ENCODE measurements around the gene CXCL16.

The CXCL16 gene

DNA sequence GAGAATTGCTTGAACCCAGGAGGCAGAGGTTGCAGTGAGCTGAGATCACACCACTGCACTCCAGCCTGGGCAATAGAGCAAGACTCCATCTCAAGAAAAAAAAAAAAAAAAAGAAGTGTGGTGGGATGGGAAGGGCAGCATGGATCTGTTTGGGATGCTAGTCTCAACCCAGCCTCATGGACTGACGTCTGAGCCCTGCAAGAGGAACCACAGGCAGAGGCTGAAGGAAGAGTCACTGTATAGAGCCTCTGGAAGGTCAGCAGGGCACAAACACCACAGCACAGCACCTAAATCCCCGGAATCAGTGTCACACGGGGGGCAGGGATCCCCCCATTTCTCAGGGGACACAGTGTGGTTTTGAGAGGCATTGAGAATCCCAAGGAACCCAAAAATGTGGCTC is 10.9 kb upstream of the CXCL16 start:
- TF ChIP-seq FOXM1 (IDR thresholded peaks at IDR 0.05; ENCODE audit: borderline replicate concordance, low read depth) (no peak), EP300 (IDR thresholded peaks at IDR 0.05; ENCODE audit: borderline replicate concordance) (no peak), ZBTB7A (IDR thresholded peaks at IDR 0.05; ENCODE audit: low read depth) (no peak), EGR1 (IDR thresholded peaks at IDR 0.05) (no peak), TEAD4 (IDR thresholded peaks at IDR 0.05) (no peak), REST (IDR thresholded peaks at IDR 0.05; ENCODE audit: low read depth) (no peak)

DNA sequence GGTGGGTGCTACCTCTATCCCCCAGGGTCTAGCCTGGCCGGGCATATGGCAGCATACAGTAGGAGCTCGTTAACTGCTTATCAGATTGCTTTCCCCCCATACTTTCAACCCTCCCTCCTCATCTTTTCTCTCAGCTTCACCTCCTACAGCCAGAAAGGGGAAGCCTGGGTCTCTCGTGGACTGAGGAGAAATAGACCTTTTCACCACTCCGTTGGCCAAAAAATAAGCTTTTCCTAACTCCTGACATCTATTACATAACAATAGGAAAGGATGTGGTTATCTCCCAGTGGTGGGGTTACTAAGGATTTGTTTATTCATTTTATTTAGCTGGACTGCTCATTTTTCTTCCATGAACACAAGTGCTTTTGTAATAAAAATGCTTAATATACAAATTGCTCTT is 9.0 kb upstream of the CXCL16 start:
- TF ChIP-seq NFIC (IDR thresholded peaks at IDR 0.05) (no peak), TEAD4 (IDR thresholded peaks at IDR 0.05) (no peak), ZBTB7A (IDR thresholded peaks at IDR 0.05; ENCODE audit: low read depth) (no peak), EP300 (IDR thresholded peaks at IDR 0.05; ENCODE audit: borderline replicate concordance) (no peak), CEBPB (IDR thresholded peaks at IDR 0.05) (no peak)

DNA sequence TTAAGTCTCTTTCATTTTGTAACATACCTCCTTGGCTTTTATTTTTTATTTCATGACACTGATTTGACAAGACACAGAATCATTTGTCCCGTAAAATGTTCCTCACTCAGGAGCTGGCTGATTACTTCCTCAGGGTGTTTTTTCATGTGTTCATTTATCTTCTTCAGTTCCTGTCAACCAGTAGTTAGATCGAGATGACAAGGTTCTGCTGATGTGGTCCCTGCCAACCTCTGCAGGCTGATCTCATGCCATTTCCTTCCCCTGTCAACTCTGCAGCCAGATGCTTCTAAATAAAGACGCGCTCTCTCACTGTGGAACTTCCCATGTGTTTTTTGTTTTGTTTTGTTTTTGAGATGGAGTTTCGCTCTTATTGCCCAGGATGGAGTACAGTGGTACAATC is 8.1 kb upstream of the CXCL16 start:
- TF ChIP-seq EGR1 (IDR thresholded peaks at IDR 0.05), result no peak
- TF ChIP-seq TAF1 (IDR thresholded peaks at IDR 0.05; ENCODE audit: low read depth), result no peak
- no peak for TF ChIP-seq TEAD4 (IDR thresholded peaks at IDR 0.05)
- TF ChIP-seq ZBTB7A (IDR thresholded peaks at IDR 0.05; ENCODE audit: low read depth), result no peak
- TF ChIP-seq, protein P1, sequence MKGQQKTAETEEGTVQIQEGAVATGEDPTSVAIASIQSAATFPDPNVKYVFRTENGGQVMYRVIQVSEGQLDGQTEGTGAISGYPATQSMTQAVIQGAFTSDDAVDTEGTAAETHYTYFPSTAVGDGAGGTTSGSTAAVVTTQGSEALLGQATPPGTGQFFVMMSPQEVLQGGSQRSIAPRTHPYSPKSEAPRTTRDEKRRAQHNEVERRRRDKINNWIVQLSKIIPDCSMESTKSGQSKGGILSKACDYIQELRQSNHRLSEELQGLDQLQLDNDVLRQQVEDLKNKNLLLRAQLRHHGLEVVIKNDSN (IDR thresholded peaks at IDR 0.05), result no peak
- no peak for TF ChIP-seq FOXM1 (IDR thresholded peaks at IDR 0.05; ENCODE audit: borderline replicate concordance, low read depth)
- no peak for TF ChIP-seq MAX (IDR thresholded peaks at IDR 0.05)
- TF ChIP-seq EP300 (IDR thresholded peaks at IDR 0.05; ENCODE audit: borderline replicate concordance), result no peak
- no peak for TF ChIP-seq TCF12 (IDR thresholded peaks at IDR 0.05; ENCODE audit: low read depth)

DNA sequence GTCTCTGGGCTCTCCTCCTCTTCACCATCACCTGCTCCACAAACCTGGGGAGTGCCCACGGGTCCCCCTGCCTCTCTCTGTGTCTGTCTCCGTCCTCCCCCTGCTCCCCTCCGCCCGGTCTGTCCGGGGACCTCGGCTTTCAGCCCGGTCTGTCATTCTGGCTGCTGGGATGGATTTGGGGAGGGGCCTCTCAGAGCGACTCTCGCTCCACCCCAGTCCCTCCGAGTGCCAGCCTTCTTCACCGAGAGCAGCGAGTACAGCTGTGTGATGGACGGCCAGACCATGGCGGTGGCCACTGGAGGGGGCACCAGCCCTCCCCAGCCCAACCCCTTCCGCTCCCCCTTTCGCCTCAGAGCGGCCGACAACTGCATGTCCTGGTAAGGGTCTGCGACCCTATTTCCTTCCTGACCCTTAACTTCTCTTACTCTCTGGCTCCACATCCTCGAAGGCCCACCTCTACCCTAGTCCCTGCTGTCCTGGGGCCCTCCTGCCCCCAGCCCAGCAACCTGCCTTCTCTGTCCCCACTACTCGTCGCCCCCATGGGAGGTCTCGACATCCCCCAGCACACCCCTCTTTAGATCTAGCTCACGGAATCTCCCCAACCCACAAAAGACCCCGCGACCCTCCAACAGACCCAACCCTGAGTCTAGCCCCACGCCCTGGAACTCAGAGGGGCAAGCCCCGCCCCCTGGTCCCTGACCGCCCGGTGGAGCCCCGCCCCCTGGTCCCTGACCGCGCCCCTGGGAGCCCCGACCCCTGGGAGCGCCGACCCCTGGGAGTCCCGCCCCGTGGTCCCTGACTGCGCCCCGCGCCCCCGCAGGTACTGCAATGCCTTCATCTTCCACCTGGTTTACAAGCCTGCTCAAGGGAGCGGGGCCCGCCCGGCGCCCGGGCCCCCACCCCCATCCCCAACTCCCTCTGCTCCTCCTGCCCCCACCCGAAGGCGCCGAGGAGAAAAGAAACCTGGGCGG is 5.6 kb upstream of the CXCL16 start:
- TF ChIP-seq TAF1 (IDR thresholded peaks at IDR 0.05; ENCODE audit: low read depth) (no peak), CEBPB (IDR thresholded peaks at IDR 0.05) (no peak), FOXM1 (IDR thresholded peaks at IDR 0.05; ENCODE audit: borderline replicate concordance, low read depth) (no peak), YY1 (IDR thresholded peaks at IDR 0.05; ENCODE audit: low read depth) (no peak), RAD21 (IDR thresholded peaks at IDR 0.05; ENCODE audit: low read depth) (no peak), MAX (IDR thresholded peaks at IDR 0.05) (no peak)

DNA sequence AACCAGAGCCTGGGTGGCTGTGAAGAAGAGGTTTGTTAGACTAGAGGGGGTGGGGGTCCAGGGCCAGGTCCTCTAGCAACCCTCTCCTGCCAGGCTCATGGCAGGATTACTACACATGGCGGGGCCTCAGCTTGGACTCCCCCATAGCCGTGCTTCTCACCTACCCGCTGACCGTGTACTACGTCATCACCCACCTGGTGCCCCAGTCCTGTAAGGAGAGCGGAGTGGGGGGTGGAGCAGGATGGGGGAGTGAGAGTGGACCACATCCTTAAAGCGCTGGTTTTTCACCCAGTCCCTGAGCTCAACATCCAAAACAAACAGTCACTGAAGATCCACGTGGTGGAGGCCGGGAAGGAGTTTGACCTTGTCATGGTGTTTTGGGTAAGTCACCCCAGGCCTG is 4.2 kb upstream of the CXCL16 start:
- TF ChIP-seq ZBTB7A (IDR thresholded peaks at IDR 0.05; ENCODE audit: low read depth) (no peak), FOXM1 (IDR thresholded peaks at IDR 0.05; ENCODE audit: borderline replicate concordance, low read depth) (no peak), TCF12 (IDR thresholded peaks at IDR 0.05; ENCODE audit: low read depth) (no peak), TEAD4 (IDR thresholded peaks at IDR 0.05) (no peak), EP300 (IDR thresholded peaks at IDR 0.05; ENCODE audit: borderline replicate concordance) (no peak), CEBPB (IDR thresholded peaks at IDR 0.05) (no peak), YY1 (IDR thresholded peaks at IDR 0.05; ENCODE audit: low read depth) (no peak), CREB1 (IDR thresholded peaks at IDR 0.05; ENCODE audit: low read depth) (no peak), MAX (IDR thresholded peaks at IDR 0.05) (no peak), RAD21 (IDR thresholded peaks at IDR 0.05; ENCODE audit: low read depth) (no peak), NFIC (IDR thresholded peaks at IDR 0.05) (no peak), REST (IDR thresholded peaks at IDR 0.05; ENCODE audit: low read depth) (no peak), TAF1 (IDR thresholded peaks at IDR 0.05; ENCODE audit: low read depth) (no peak), EGR1 (IDR thresholded peaks at IDR 0.05) (no peak)

- TF ChIP-seq FOXM1 (IDR thresholded peaks at IDR 0.05; ENCODE audit: borderline replicate concordance, low read depth), result no peak
- no peak for TF ChIP-seq EP300 (IDR thresholded peaks at IDR 0.05; ENCODE audit: borderline replicate concordance)
- no peak for TF ChIP-seq CEBPB (IDR thresholded peaks at IDR 0.05)
- TF ChIP-seq MAX (IDR thresholded peaks at IDR 0.05), result no peak
- TF ChIP-seq RAD21 (IDR thresholded peaks at IDR 0.05; ENCODE audit: low read depth), result no peak
- no peak for TF ChIP-seq REST (IDR thresholded peaks at IDR 0.05; ENCODE audit: low read depth)
- TF ChIP-seq, protein P1 (IDR thresholded peaks at IDR 0.05), result no peak
- TF ChIP-seq TAF1 (IDR thresholded peaks at IDR 0.05; ENCODE audit: low read depth), result no peak
- TF ChIP-seq CREB1 (IDR thresholded peaks at IDR 0.05; ENCODE audit: low read depth), result no peak
- TF ChIP-seq YY1 (IDR thresholded peaks at IDR 0.05; ENCODE audit: low read depth), result no peak
- no peak for TF ChIP-seq TCF12 (IDR thresholded peaks at IDR 0.05; ENCODE audit: low read depth)
- no peak for TF ChIP-seq EGR1 (IDR thresholded peaks at IDR 0.05)
- TF ChIP-seq ZBTB7A (IDR thresholded peaks at IDR 0.05; ENCODE audit: low read depth), result no peak
- no peak for TF ChIP-seq NFIC (IDR thresholded peaks at IDR 0.05)
- TF ChIP-seq TEAD4 (IDR thresholded peaks at IDR 0.05), result no peak
These were observed 3.5 kb upstream of the CXCL16 start for GRCh38 chr17:4743216-4743615.
